NB4 (cell line): ENCODE results near the gene COPS4.
"Not testable (repeated sequence)": the region's sequence is repeated elsewhere in the genome, so short reads cannot be mapped to it uniquely, and the experiment has no call there.

Experiments
- DNase-seq: peaks from one replicate; pipeline ENCODE4 v3.0.0; 2010; ENCODE audit warnings: low read depth
- H3K4me3 ChIP-seq: one replicate; pipeline ENCODE4 v1.5.1; 2011; ENCODE audit warnings: mild to moderate bottlenecking, low read depth, low read length, moderate library complexity
- MYC ChIP-seq: IDR thresholded peaks from 2 replicates; pipeline ENCODE4 v1.6.1; 2011; ENCODE audit warnings: low read depth, low read length
- POLR2A ChIP-seq: IDR thresholded peaks from 2 replicates; pipeline ENCODE4 v1.6.1; 2011; ENCODE audit warnings: mild to moderate bottlenecking; ENCODE audit not compliant: insufficient read length; ENCODE audit errors: extremely low read depth
- TF ChIP-seq, protein P1 (sequence below): IDR thresholded peaks from one replicate; pipeline ENCODE4 v1.5.1; 2012; ENCODE audit warnings: low read depth, low read length
- TF ChIP-seq, protein P2 (sequence below): IDR thresholded peaks from 2 replicates; pipeline ENCODE4 v1.6.1; 2011; ENCODE audit warnings: low read depth, low read length

Gene COPS4

DNA sequence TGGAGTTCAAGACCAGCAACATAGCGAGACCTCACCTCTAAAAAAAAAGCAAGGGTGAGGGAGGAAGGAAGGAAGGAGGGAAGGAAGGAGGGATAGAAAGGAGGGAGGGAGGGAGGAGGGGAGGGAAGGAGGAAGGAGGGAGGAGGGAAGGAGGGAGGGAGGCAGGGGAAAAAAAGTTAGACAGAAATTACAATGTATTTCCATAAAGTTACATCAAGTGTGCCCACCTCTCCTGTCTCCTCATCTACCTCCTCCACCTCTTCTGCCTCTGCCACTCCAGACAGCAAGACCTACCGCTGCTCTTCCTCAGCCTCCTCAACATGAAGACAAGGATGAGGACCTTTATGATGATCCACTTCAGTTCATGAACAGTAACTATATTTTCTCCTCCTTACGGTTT, 32.7 kb upstream of the COPS4 start:
- DNase-seq: no peak
- no peak overlapping the region for H3K4me3 ChIP-seq
- TF ChIP-seq, protein P1, sequence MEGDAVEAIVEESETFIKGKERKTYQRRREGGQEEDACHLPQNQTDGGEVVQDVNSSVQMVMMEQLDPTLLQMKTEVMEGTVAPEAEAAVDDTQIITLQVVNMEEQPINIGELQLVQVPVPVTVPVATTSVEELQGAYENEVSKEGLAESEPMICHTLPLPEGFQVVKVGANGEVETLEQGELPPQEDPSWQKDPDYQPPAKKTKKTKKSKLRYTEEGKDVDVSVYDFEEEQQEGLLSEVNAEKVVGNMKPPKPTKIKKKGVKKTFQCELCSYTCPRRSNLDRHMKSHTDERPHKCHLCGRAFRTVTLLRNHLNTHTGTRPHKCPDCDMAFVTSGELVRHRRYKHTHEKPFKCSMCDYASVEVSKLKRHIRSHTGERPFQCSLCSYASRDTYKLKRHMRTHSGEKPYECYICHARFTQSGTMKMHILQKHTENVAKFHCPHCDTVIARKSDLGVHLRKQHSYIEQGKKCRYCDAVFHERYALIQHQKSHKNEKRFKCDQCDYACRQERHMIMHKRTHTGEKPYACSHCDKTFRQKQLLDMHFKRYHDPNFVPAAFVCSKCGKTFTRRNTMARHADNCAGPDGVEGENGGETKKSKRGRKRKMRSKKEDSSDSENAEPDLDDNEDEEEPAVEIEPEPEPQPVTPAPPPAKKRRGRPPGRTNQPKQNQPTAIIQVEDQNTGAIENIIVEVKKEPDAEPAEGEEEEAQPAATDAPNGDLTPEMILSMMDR: no peak
- TF ChIP-seq, protein P2, sequence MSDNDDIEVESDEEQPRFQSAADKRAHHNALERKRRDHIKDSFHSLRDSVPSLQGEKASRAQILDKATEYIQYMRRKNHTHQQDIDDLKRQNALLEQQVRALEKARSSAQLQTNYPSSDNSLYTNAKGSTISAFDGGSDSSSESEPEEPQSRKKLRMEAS: no peak
- no peak for TF ChIP-seq MYC
- no peak for TF ChIP-seq POLR2A

DNA sequence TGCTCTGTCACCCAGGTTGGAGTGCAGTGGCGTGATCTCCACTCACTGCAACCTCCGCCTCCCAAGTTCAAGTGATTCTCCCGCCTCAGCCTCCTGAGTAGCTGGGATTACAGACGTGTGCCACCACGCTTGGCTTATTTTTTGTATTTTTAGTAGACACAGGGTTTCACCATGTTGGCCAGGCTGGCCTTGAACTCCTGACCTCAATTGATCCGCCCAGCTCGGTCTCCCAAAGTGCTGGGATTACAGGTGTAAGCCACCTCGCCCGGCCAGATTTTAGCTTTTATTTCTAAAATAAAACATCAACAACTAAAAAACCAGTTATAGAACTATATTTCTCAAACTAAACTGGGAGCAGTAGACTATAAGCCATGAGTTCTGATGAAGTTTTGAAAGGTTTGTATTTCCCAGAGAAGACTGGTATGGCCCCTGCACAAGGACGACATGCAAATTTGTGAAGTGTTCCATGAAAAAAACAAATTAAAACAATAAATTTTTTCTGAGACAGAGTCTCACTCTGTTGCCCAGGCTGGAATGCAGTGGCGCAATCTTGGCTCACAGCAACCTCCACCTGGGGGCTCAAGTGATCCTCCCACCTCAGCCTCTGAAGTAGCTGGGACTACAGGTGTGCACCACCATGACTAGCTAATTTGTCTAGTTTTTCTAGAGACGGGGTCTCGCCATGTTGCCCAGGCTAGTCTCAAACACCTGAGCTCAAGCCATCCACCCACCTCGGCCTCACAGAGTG, 31.8 kb upstream of the COPS4 start:
- DNase-seq, H3K4me3 ChIP-seq: not testable (repeated sequence)

DNA sequence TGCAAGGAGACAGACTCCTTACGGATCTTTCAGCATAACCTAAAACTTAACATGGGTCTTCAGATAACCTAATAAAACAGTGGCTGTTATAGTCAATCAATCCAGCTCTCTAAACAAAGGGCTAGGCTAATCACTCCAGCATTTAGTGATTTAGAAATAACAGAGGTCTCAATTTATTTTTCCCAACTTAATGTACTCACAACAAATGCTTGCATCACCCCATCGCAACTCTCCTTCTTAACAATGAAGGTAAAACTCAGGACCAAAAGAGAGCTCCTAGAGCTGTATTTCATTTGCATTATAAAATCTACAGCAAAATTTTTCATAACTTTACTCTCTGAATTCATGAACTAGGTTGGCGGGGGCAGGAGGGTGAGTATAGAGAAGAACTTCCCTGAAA, 25.5 kb upstream of the COPS4 start:
- TF ChIP-seq MYC: no peak
- TF ChIP-seq, protein P2: no peak
- TF ChIP-seq POLR2A: no peak
- TF ChIP-seq, protein P1: no peak
- H3K4me3 ChIP-seq: peak overlapping the region; percentile 75
- peak; percentile 9 for DNase-seq

DNA sequence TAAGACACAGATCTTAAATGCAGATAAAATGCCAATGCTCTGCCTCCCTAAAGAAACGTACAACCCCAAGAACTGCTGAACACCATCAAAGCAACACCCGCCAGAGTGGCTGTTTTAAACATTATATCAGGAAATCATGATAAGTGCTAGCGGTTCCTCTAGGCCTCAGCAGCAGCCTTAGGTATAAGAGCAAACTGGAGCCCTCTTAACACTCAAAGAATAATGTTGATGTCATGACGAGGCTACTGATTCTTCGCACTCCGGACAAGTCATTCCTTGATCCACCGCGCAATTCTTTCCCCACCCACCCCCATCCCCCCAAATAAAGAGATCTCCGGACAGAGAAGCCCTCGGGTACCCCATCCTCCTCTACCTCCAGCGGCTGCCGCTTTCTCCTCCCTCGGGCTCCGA, 24.9 kb upstream of the COPS4 start:
- peak; percentile 47 for DNase-seq
- TF ChIP-seq POLR2A (no peak), MYC (no peak)
- TF ChIP-seq, protein P1: no peak
- TF ChIP-seq, protein P2: no peak
- H3K4me3 ChIP-seq: peak overlapping the region; percentile 75

DNA sequence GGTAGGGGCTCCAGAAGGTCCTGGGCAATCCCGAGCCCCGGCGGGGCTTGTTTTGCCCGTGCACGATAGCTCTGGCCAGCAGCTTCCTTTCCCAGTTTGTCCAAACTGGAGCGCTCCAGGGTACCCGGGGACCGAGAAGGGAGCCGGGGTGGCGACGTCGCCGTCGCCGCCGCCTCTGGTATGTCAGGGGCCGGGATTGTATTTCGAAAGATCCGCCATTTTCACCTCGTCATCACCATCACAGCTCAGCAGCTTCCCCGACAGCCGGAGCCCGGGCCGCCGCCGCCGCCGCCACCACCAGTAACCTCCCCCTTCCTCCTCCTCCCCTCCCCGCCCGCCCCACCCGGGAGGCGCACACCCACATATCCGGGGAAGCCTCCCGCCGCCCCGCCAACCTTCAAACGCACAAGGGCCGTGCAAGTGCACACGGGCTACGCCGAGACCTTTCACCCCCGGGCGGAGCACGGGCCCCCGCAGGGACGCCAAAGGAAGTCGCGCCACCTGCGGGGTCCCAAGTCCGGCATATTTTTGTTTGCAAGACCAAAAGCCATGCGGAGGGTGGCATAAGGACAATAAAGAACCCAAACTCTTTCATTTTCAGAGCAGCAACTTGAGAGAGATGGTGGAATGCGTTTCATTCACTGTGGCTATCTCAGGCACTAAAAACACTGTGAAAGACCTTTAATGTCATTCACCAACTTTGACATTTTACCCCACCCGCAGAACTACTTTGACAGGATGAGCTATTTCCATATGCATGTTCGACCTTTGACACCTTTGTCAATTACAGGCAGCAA, 24.3 kb upstream of the COPS4 start, which contains the start of gene LIN54:
TSS of gene LIN54 (minus strand) at position 302 of the 797 bp plus-strand sequence. CDS start 25,979 bp downstream, outside the sequence.
- peak within 1 kb of the TSS; percentile 86 for H3K4me3 ChIP-seq
- DNase-seq: peak; percentile 92
- TF ChIP-seq POLR2A: peak; percentile 18
- TF ChIP-seq, protein P1: no peak

DNA sequence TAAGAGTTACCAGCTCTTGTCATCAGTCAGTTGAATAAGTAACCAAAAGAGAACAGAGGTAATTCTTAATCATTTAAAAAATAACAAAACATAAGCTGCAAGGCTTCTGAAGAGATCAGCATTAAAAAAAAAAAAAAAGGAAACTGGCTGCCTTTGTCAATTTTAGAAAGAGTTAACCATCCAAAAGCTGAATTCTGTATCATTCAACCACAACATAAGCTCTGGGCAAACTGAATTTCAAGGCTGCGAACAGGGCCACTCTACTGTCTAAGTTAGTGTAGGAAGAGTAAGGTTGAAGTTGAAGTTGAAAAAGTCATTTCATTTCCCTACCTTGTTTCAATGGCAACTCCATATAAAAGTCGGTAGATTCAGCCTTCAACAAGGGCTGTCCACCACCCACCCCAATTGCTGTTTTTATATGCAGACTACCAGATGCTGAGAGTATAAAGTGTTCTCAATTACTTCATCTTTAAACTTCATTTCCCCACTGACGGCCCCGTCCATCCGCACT, 23.2 kb upstream of the COPS4 start:
- TF ChIP-seq, protein P1: no peak
- H3K4me3 ChIP-seq: peak overlapping the region; percentile 86
- DNase-seq: no peak
